A549 (cell line): ENCODE results near the gene NAV3. TPM values are rescaled to one million over a fixed set of nuclear protein-coding genes. Genes with fewer than 3 reads are reported as not detected.

Experiments
- ATAC-seq, 2 experiments: fragments of 200-7000 bp in 1 of 2; fragments of >200 bp in 1 of 2; cut with Nextera tagmentation in 1 of 2; cut with Tn5 transposase in 1 of 2; 3 replicates each; pipeline versions ENCODE4 v1.8.0 to v1.9.1; 2018 to 2020; ENCODE audit warnings: mild to moderate bottlenecking in 1 of 2, moderate library complexity in 1 of 2
- CTCF ChIA-PET: fragments of 300-600 bp; sonication (Branson Sonifier 250); formaldehyde crosslinking; extraction: SDS; loops from one replicate; lab custom pipeline; 2021; ENCODE audit warnings: antibody characterized with exemption, inconsistent platforms; lab: Yijun Ruan, JAX
- POLR2A ChIA-PET: fragments of 350-600 bp; formaldehyde crosslinking; extraction: SDS; loops from one replicate; lab custom pipeline; 2021; ENCODE audit warnings: antibody characterized with exemption, inconsistent platforms; lab: Yijun Ruan, JAX
- DNase-seq, 2 experiments: peaks; one replicate each; pipeline versions ENCODE4 v3.0.0 to v3.0.0-alpha.2; 2011 to 2016; ENCODE audit warnings: low read depth in 1 of 2, low spot score in 1 of 2
- FAIRE-seq: peaks from 2 replicates; lab custom pipeline; 2011; peaks lifted over from hg19 to GRCh38; lab: Jason Lieb, UNC
- H3K27ac ChIP-seq, 2 experiments: fragments of >200 bp; sonication (Bioruptor Twin); formaldehyde crosslinking; 3 replicates each; pipeline ENCODE4 v1.5.1; 2016 to 2017
- H3K4me1 ChIP-seq: fragments of >200 bp; sonication (Bioruptor Twin); formaldehyde crosslinking; 3 replicates; pipeline ENCODE4 v1.6.1; 2016
- H3K4me2 ChIP-seq: fragments of >200 bp; sonication (Bioruptor Twin); formaldehyde crosslinking; 3 replicates; pipeline ENCODE4 v1.6.1; 2016
- H3K4me3 ChIP-seq: fragments of >200 bp; sonication (Bioruptor Twin); formaldehyde crosslinking; 3 replicates; pipeline ENCODE4 v1.5.1; 2016
- H3K9me3 ChIP-seq: fragments of >200 bp; sonication (Bioruptor Twin); formaldehyde crosslinking; 3 replicates; pipeline ENCODE4 v1.6.1; 2016
- BHLHE40 ChIP-seq: IDR thresholded peaks from 2 replicates; pipeline ENCODE4 v1.6.1; 2012; ENCODE audit warnings: low read depth, low read length, inconsistent platforms
- CBX2 ChIP-seq: fragments of 200-600 bp; sonication (generic); IDR thresholded peaks from 2 replicates; pipeline ENCODE4 v1.6.1; 2016; ENCODE audit warnings: low read depth, mild to moderate bottlenecking, borderline replicate concordance
- CHD2 ChIP-seq: fragments of 150-350 bp; IDR thresholded peaks from 2 replicates; pipeline ENCODE4 v1.6.1; 2014; ENCODE audit warnings: low read length; ENCODE audit not compliant: partially characterized antibody
- CTCF ChIP-seq: fragments of >200 bp; sonication (Bioruptor Twin); formaldehyde crosslinking; IDR thresholded peaks from 3 replicates; pipeline ENCODE4 v1.5.1; 2016
- E2F6 ChIP-seq: IDR thresholded peaks from 2 replicates; pipeline ENCODE4 v1.6.1; 2012; ENCODE audit warnings: low read depth, borderline replicate concordance
- EHF ChIP-seq: fragments of 250-450 bp; sonication (Bioruptor Pico); IDR thresholded peaks from 2 replicates; pipeline ENCODE4 v1.5.0; 2020; ENCODE audit warnings: mild to moderate bottlenecking
- ELK1 ChIP-seq: fragments of 150-350 bp; IDR thresholded peaks from 2 replicates; pipeline ENCODE4 v1.6.1; 2014; ENCODE audit warnings: low read depth, mild to moderate bottlenecking, low read length
- EP300 ChIP-seq, 2 experiments: fragments of >200 bp; sonication (Bioruptor Twin); formaldehyde crosslinking; IDR thresholded peaks; 2 replicates in 1 of 2; 3 replicates in 1 of 2; pipeline ENCODE4 v1.6.1; 2016 to 2017
- ESRRA ChIP-seq: fragments of 150-350 bp; IDR thresholded peaks from 2 replicates; pipeline ENCODE4 v1.6.1; 2014; ENCODE audit warnings: mild to moderate bottlenecking, low read length, borderline replicate concordance
- FOSB ChIP-seq: fragments of 250-450 bp; sonication (Bioruptor Pico); IDR thresholded peaks from 2 replicates; pipeline ENCODE4 v1.5.0; 2020; ENCODE audit warnings: mild to moderate bottlenecking, moderate library complexity
- FOXS1 ChIP-seq: fragments of 250-450 bp; sonication (Bioruptor Pico); IDR thresholded peaks from 2 replicates; pipeline ENCODE4 v1.5.0; 2020; ENCODE audit warnings: mild to moderate bottlenecking, moderate library complexity
- GATA3 ChIP-seq: IDR thresholded peaks from 2 replicates; pipeline ENCODE4 v1.6.1; 2012; ENCODE audit warnings: borderline replicate concordance
- HEYL ChIP-seq: fragments of 250-450 bp; sonication (Bioruptor Pico); IDR thresholded peaks from 2 replicates; pipeline ENCODE4 v1.8.0; 2021; ENCODE audit warnings: mild to moderate bottlenecking, moderate library complexity
- HOXA7 ChIP-seq: fragments of 250-450 bp; sonication (Bioruptor Pico); IDR thresholded peaks from 2 replicates; pipeline ENCODE4 v1.5.0; 2020; ENCODE audit warnings: mild to moderate bottlenecking, moderate library complexity
- HOXB5 ChIP-seq: fragments of 250-450 bp; sonication (Bioruptor Pico); IDR thresholded peaks from 2 replicates; pipeline ENCODE4 v1.5.0; 2020; ENCODE audit warnings: mild to moderate bottlenecking, moderate library complexity
- JUNB ChIP-seq: fragments of >200 bp; sonication (Bioruptor Twin); formaldehyde crosslinking; IDR thresholded peaks from 2 replicates; pipeline ENCODE4 v1.6.1; 2016
- KDM1A ChIP-seq: fragments of 200-600 bp; sonication (generic); IDR thresholded peaks from 2 replicates; pipeline ENCODE4 v1.6.1; 2016; ENCODE audit warnings: low read depth, mild to moderate bottlenecking
- MAX ChIP-seq: IDR thresholded peaks from 2 replicates; pipeline ENCODE4 v1.6.1; 2012
- NFE2L2 ChIP-seq: fragments of 150-350 bp; conservative IDR thresholded peaks from 2 replicates; pipeline ENCODE4 v1.6.1; 2014; ENCODE audit warnings: low read length
- POLR2AphosphoS2 ChIP-seq: conservative IDR thresholded peaks from 2 replicates; pipeline ENCODE4 v1.6.1; 2012; ENCODE audit warnings: low read length, improper control_type of control experiment, inconsistent platforms
- RAD21 ChIP-seq, 2 experiments: fragments of >200 bp in 1 of 2; sonication (Bioruptor Twin) in 1 of 2; formaldehyde crosslinking in 1 of 2; IDR thresholded peaks in 1 of 2; conservative IDR thresholded peaks in 1 of 2; 2 replicates in 1 of 2; 3 replicates in 1 of 2; pipeline ENCODE4 v1.6.1; 2012 to 2018; ENCODE audit warnings: inconsistent platforms in 1 of 2
- RNF2 ChIP-seq: fragments of 200-600 bp; sonication (generic); IDR thresholded peaks from 2 replicates; pipeline ENCODE4 v1.6.1; 2016; ENCODE audit warnings: low read depth, mild to moderate bottlenecking, antibody characterized with exemption, moderate library complexity, borderline replicate concordance
- ZC3H11A ChIP-seq: fragments of 450-650 bp; IDR thresholded peaks from 2 replicates; pipeline ENCODE4 v1.6.1; 2014; ENCODE audit warnings: antibody characterized with exemption, mild to moderate bottlenecking
- ZFP36 ChIP-seq: fragments of 450-650 bp; IDR thresholded peaks from 2 replicates; pipeline ENCODE4 v1.6.1; 2014; ENCODE audit warnings: borderline replicate concordance; ENCODE audit not compliant: partially characterized antibody
- ZNF302 ChIP-seq: fragments of 250-450 bp; sonication (Bioruptor Pico); IDR thresholded peaks from 2 replicates; pipeline ENCODE4 v1.9.0; 2021; ENCODE audit warnings: inconsistent platforms, mild to moderate bottlenecking, moderate library complexity
- ZSCAN20 ChIP-seq: fragments of 250-450 bp; sonication (Bioruptor Pico); IDR thresholded peaks from 2 replicates; pipeline ENCODE4 v1.8.0; 2022; ENCODE audit warnings: mild to moderate bottlenecking, moderate library complexity
- WGBS: methylation state at CpG from one replicate; pipeline ENCODE4 v1.1.6; 2017; ENCODE audit errors: missing lambda C conversion rate; 5-methylcytosine and 5-hydroxymethylcytosine counted together
- polyA plus RNA-seq, 4 experiments: library from polyadenylated mRNA; depleted of rRNA in 3 of 4; stranded (reverse); fragments of >200 nt; fragmentation: RNase III in 1 of 4; extraction: RNeasy Plus Mini Kit Qiagen cat#74134 plus additional on column Dnase treatment in 1 of 4; gene quantifications; 2 replicates in 3 of 4; 3 replicates in 1 of 4; pipeline ENCODE4 v1.2.3, GENCODE V29; 2011 to 2017
- TF ChIP-seq, protein P1 (sequence below): fragments of >200 bp; sonication (Bioruptor Twin); formaldehyde crosslinking; IDR thresholded peaks from 3 replicates; pipeline ENCODE4 v1.6.1; 2016
- TF ChIP-seq, protein P2 (sequence below): fragments of >200 bp; sonication (Bioruptor Twin); formaldehyde crosslinking; IDR thresholded peaks from 2 replicates; pipeline ENCODE4 v1.6.1; 2016
- TF ChIP-seq, protein P3 (sequence below): fragments of 200-600 bp; sonication (generic); IDR thresholded peaks from 2 replicates; pipeline ENCODE4 v1.6.1; 2016; ENCODE audit warnings: antibody characterized with exemption, mild to moderate bottlenecking, moderate library complexity
- TF ChIP-seq, protein P4 (sequence below): fragments of 450-650 bp; IDR thresholded peaks from 2 replicates; pipeline ENCODE4 v1.6.1; 2014; ENCODE audit warnings: antibody characterized with exemption

The NAV3 gene
- polyA plus RNA-seq, 2 of the 4 experiments (the other 2 are of a cell fraction), result 8.6 to 9.7 TPM

DNA sequence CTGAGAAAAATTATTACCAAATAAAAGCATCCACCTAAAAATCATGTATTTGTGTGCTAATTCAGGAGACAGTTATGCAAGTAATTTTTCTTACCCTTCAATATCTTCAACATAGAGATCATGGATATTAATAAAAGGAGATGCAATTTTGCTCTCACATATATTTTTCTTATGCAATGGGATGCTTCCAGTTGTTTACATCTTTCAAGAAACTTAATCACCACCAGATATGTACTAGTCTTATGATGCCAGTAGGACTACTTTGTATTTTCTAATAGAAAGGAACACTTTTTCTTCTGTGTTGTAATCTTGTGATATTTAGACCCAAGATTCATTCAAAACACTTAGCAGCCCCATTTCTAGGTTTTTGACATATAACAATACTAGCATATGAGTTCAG lies 107.6 kb downstream of the NAV3 start (continued):
- TF ChIP-seq GATA3 (no peak), ELK1 (no peak), FOSB (CRISPR knock-in tag) (no peak), HOXA7 (CRISPR knock-in tag) (no peak), FOXS1 (CRISPR knock-in tag) (no peak), BHLHE40 (no peak)

- DNase-seq, result peak; percentile 29 to 84
- peak overlapping the region; percentile 34 for H3K4me3 ChIP-seq
- H3K4me1 ChIP-seq, result peaks cover 27% of the 10 kb centered on the region
- peak overlapping the region; percentile 74 to 84 for H3K27ac ChIP-seq
- peak overlapping the region; percentile 95 for H3K4me2 ChIP-seq
- POLR2A ChIA-PET, result no interaction called here
- CTCF ChIA-PET, result interaction anchor here (1.0 to 1.3 kb wide), 2 partner anchors 13 to 15 kb away, joined by 3 to 8 read pairs; no protein-coding TSS in a partner anchor
- H3K9me3 ChIP-seq, result no peaks in the 10 kb centered on the region
- ATAC-seq, result peak; percentile 90 to 95
- WGBS, result 7% methylated on average over 1 of the region's 1 CpG
- no peak for FAIRE-seq
- TF ChIP-seq, protein P1, sequence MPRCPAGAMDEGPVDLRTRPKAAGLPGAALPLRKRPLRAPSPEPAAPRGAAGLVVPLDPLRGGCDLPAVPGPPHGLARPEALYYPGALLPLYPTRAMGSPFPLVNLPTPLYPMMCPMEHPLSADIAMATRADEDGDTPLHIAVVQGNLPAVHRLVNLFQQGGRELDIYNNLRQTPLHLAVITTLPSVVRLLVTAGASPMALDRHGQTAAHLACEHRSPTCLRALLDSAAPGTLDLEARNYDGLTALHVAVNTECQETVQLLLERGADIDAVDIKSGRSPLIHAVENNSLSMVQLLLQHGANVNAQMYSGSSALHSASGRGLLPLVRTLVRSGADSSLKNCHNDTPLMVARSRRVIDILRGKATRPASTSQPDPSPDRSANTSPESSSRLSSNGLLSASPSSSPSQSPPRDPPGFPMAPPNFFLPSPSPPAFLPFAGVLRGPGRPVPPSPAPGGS, result no peak
- TF ChIP-seq FOXS1 (CRISPR knock-in tag) (no peak), ESRRA (no peak), NFE2L2 (0 out of 2 replicates have a peak, but pooled peaks have one; percentile 45), E2F6 (no peak), EP300 (IDR thresholded peaks at IDR 0.05) (peak in 1 of 2 experiments; percentile 43; a peak in 1 of 5 replicates), ZC3H11A (no peak), MAX (no peak), ZNF302 (CRISPR knock-in tag) (no peak), CBX2 (no peak), CHD2 (no peak), JUNB (peak; percentile 85), GATA3 (peak; percentile 52; the same call in 1 of the 2 replicates), ZSCAN20 (CRISPR knock-in tag) (no peak), ZFP36 (no peak), RNF2 (no peak), EHF (CRISPR knock-in tag) (no peak), POLR2AphosphoS2 (no peak), HOXB5 (no peak), HEYL (CRISPR knock-in tag) (no peak), KDM1A (no peak), CTCF (no peak), RAD21 (conservative IDR thresholded peaks at IDR 0.05 in 1 of 2, IDR thresholded peaks at IDR 0.05 in 1 of 2) (no peak)
- TF ChIP-seq, protein P2, sequence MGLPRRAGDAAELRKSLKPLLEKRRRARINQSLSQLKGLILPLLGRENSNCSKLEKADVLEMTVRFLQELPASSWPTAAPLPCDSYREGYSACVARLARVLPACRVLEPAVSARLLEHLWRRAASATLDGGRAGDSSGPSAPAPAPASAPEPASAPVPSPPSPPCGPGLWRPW, result no peak
- TF ChIP-seq, protein P3, sequence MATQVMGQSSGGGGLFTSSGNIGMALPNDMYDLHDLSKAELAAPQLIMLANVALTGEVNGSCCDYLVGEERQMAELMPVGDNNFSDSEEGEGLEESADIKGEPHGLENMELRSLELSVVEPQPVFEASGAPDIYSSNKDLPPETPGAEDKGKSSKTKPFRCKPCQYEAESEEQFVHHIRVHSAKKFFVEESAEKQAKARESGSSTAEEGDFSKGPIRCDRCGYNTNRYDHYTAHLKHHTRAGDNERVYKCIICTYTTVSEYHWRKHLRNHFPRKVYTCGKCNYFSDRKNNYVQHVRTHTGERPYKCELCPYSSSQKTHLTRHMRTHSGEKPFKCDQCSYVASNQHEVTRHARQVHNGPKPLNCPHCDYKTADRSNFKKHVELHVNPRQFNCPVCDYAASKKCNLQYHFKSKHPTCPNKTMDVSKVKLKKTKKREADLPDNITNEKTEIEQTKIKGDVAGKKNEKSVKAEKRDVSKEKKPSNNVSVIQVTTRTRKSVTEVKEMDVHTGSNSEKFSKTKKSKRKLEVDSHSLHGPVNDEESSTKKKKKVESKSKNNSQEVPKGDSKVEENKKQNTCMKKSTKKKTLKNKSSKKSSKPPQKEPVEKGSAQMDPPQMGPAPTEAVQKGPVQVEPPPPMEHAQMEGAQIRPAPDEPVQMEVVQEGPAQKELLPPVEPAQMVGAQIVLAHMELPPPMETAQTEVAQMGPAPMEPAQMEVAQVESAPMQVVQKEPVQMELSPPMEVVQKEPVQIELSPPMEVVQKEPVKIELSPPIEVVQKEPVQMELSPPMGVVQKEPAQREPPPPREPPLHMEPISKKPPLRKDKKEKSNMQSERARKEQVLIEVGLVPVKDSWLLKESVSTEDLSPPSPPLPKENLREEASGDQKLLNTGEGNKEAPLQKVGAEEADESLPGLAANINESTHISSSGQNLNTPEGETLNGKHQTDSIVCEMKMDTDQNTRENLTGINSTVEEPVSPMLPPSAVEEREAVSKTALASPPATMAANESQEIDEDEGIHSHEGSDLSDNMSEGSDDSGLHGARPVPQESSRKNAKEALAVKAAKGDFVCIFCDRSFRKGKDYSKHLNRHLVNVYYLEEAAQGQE, result no peak
- TF ChIP-seq, protein P4, sequence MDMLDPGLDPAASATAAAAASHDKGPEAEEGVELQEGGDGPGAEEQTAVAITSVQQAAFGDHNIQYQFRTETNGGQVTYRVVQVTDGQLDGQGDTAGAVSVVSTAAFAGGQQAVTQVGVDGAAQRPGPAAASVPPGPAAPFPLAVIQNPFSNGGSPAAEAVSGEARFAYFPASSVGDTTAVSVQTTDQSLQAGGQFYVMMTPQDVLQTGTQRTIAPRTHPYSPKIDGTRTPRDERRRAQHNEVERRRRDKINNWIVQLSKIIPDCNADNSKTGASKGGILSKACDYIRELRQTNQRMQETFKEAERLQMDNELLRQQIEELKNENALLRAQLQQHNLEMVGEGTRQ, result no peak
Measured at GRCh38 chr12:77940011-77940423, 109.3 kb downstream of the NAV3 start.
